Astrocyte (in vitro differentiated cells and primary cell): Measurements from ENCODE around the gene KCNJ18. TPM values are rescaled to one million over a fixed set of nuclear protein-coding genes. Genes with fewer than 3 reads are reported as not detected.

Source experiments
- DNase-seq: peaks from one replicate; pipeline ENCODE4 v3.0.0-alpha.2; 2010; ENCODE audit warnings: low read depth
- FAIRE-seq: peaks from 2 replicates; lab custom pipeline; 2011; peaks lifted over from hg19 to GRCh38; lab: Jason Lieb, UNC
- H2AFZ ChIP-seq: 2 replicates; pipeline ENCODE4 v1.6.0; 2012; ENCODE audit warnings: low read depth, low read length, inconsistent platforms
- H3K27ac ChIP-seq: 2 replicates; pipeline ENCODE4 v1.5.1; 2011; ENCODE audit warnings: low read depth, low read length, inconsistent platforms
- H3K27me3 ChIP-seq: 2 replicates; pipeline ENCODE4 v1.6.0; 2011; ENCODE audit warnings: low read length, inconsistent platforms; ENCODE audit not compliant: insufficient read depth
- H3K36me3 ChIP-seq: 2 replicates; pipeline ENCODE4 v1.5.1; 2011; ENCODE audit warnings: low read length, inconsistent platforms; ENCODE audit not compliant: insufficient read depth
- H3K4me1 ChIP-seq: 2 replicates; pipeline ENCODE4 v1.5.1; 2011; ENCODE audit warnings: low read length, inconsistent platforms; ENCODE audit not compliant: insufficient read depth
- H3K4me2 ChIP-seq: 2 replicates; pipeline ENCODE4 v1.6.0; 2012; ENCODE audit warnings: low read length, inconsistent platforms
- H3K4me3 ChIP-seq: 2 replicates; pipeline ENCODE4 v1.5.1; 2011; ENCODE audit warnings: low read depth, mild to moderate bottlenecking, low read length, inconsistent platforms; ENCODE audit not compliant: insufficient read depth
- H3K79me2 ChIP-seq: 2 replicates; pipeline ENCODE4 v1.6.0; 2012; ENCODE audit warnings: mild to moderate bottlenecking, low read length, inconsistent platforms; ENCODE audit not compliant: insufficient read depth
- H3K9ac ChIP-seq: 2 replicates; pipeline ENCODE4 v1.6.0; 2012; ENCODE audit warnings: mild to moderate bottlenecking, low read length, inconsistent platforms
- H3K9me3 ChIP-seq: 2 replicates; pipeline ENCODE4 v1.5.1; 2012; ENCODE audit warnings: low read depth, mild to moderate bottlenecking, low read length, inconsistent platforms; ENCODE audit not compliant: insufficient read depth
- H4K20me1 ChIP-seq: 2 replicates; pipeline ENCODE4 v1.6.0; 2012; ENCODE audit warnings: low read length, inconsistent platforms; ENCODE audit not compliant: insufficient read depth
- H3K27ac Mint-ChIP-seq: one replicate; pipeline ENCODE4 v1.8.0; 2021; ENCODE audit warnings: mild to moderate bottlenecking, mixed read lengths; ENCODE audit not compliant: unreplicated experiment
- H3K27me3 Mint-ChIP-seq: one replicate; pipeline ENCODE4 v1.8.0; 2021; ENCODE audit warnings: low read depth, mixed read lengths; ENCODE audit not compliant: unreplicated experiment
- H3K36me3 Mint-ChIP-seq: one replicate; pipeline ENCODE4 v1.8.0; 2021; ENCODE audit warnings: low read depth, mixed read lengths; ENCODE audit not compliant: unreplicated experiment
- H3K4me1 Mint-ChIP-seq: one replicate; pipeline ENCODE4 v1.8.0; 2021; ENCODE audit warnings: low read depth, mixed read lengths; ENCODE audit not compliant: unreplicated experiment
- H3K4me3 Mint-ChIP-seq: one replicate; pipeline ENCODE4 v1.8.0; 2021; ENCODE audit warnings: mild to moderate bottlenecking, moderate library complexity, mixed read lengths; ENCODE audit not compliant: unreplicated experiment
- H3K9me3 Mint-ChIP-seq: one replicate; pipeline ENCODE4 v1.8.0; 2021; ENCODE audit warnings: mild to moderate bottlenecking, mixed read lengths; ENCODE audit not compliant: unreplicated experiment
- CTCF ChIP-seq: IDR thresholded peaks from 2 replicates; pipeline ENCODE4 v1.5.1; 2011; ENCODE audit warnings: low read depth, mild to moderate bottlenecking, inconsistent platforms, low read length, moderate library complexity; ENCODE audit not compliant: insufficient read depth
- EZH2 ChIP-seq: IDR thresholded peaks from 2 replicates; pipeline ENCODE4 v1.6.1; 2012; ENCODE audit warnings: mild to moderate bottlenecking, low read length, inconsistent platforms; ENCODE audit not compliant: insufficient read depth
- total RNA-seq: library from RNA; stranded (reverse); gene quantifications from 2 replicates; pipeline ENCODE4 v1.2.1, GENCODE V29; 2021

KCNJ18 gene
- total RNA-seq, 1 donor from 2014 or later, result not detected

- no peak for TF ChIP-seq CTCF
- TF ChIP-seq EZH2, result no peak
- no peak overlapping the region for H3K4me2 ChIP-seq
- no peak overlapping the region for H3K27ac ChIP-seq
- H3K27me3 ChIP-seq, result no peaks in the 10 kb centered on the region
- Mint-ChIP-seq H3K4me3 (no peak overlapping the region), H3K4me1 (no peaks in the 10 kb centered on the region), H3K36me3 (peaks cover 2% of the 10 kb centered on the region), H3K9me3 (peaks cover 44% of the 10 kb centered on the region), H3K27ac (no peak overlapping the region), H3K27me3 (no peaks in the 10 kb centered on the region)
- DNase-seq (no peak), FAIRE-seq (no peak)
- no peaks in the 10 kb centered on the region for H3K79me2 ChIP-seq
- no peaks in the 10 kb centered on the region for H4K20me1 ChIP-seq
- H3K9ac ChIP-seq, result no peak overlapping the region
- no peak overlapping the region for H2AFZ ChIP-seq
- H3K36me3 ChIP-seq, result no peaks in the 10 kb centered on the region
- peaks cover 26% of the 10 kb centered on the region for H3K9me3 ChIP-seq
- no peaks in the 10 kb centered on the region for H3K4me1 ChIP-seq
- no peak overlapping the region for H3K4me3 ChIP-seq
These were observed 15.8 kb upstream of the KCNJ18 start for GRCh38 chr17:21676281-21677111.

GRCh38 chr17:21677126-21677910, 15.0 kb upstream of the KCNJ18 start:
- no peak for TF ChIP-seq EZH2
- TF ChIP-seq CTCF, result no peak
- no peak overlapping the region for H3K4me2 ChIP-seq
- Mint-ChIP-seq H3K36me3 (peaks cover 2% of the 10 kb centered on the region), H3K9me3 (peaks cover 38% of the 10 kb centered on the region), H3K27ac (no peak overlapping the region), H3K4me1 (no peaks in the 10 kb centered on the region), H3K4me3 (no peak overlapping the region), H3K27me3 (no peaks in the 10 kb centered on the region)
- no peaks in the 10 kb centered on the region for H3K79me2 ChIP-seq
- H2AFZ ChIP-seq, result no peak overlapping the region
- DNase-seq (no peak), FAIRE-seq (no peak)
- no peak overlapping the region for H3K9ac ChIP-seq
- H3K27ac ChIP-seq, result no peak overlapping the region
- H3K4me1 ChIP-seq, result no peaks in the 10 kb centered on the region
- peaks cover 23% of the 10 kb centered on the region for H3K9me3 ChIP-seq
- no peaks in the 10 kb centered on the region for H3K27me3 ChIP-seq
- no peaks in the 10 kb centered on the region for H4K20me1 ChIP-seq
- H3K4me3 ChIP-seq, result no peak overlapping the region
- no peaks in the 10 kb centered on the region for H3K36me3 ChIP-seq
